ENCODE measurements around the gene UBE3A.
A peak's percentile ranks its signal among the peaks of the same experiment; 100 is the strongest.

GRCh38 chr15:25416693-25417092 lies 22.1 kb downstream of the UBE3A start:
- no peak for TF ChIP-seq POLR2AphosphoS5 (IDR thresholded peaks at IDR 0.05; ENCODE audit: low read depth, low read length)
- 0 out of 2 replicates have a peak, but pooled peaks have one; percentile 42 for TF ChIP-seq POLR2A (IDR thresholded peaks at IDR 0.05; ENCODE audit: low read depth, low read length)
- TF ChIP-seq SPI1 (IDR thresholded peaks at IDR 0.05; ENCODE audit: low read depth, low read length), result peak; percentile 47; the same call in 1 of the 2 replicates
